ENCODE data around the gene MYT1.
A peak's percentile ranks its signal among the peaks of the same experiment; 100 is the strongest.

Gene MYT1

DNA sequence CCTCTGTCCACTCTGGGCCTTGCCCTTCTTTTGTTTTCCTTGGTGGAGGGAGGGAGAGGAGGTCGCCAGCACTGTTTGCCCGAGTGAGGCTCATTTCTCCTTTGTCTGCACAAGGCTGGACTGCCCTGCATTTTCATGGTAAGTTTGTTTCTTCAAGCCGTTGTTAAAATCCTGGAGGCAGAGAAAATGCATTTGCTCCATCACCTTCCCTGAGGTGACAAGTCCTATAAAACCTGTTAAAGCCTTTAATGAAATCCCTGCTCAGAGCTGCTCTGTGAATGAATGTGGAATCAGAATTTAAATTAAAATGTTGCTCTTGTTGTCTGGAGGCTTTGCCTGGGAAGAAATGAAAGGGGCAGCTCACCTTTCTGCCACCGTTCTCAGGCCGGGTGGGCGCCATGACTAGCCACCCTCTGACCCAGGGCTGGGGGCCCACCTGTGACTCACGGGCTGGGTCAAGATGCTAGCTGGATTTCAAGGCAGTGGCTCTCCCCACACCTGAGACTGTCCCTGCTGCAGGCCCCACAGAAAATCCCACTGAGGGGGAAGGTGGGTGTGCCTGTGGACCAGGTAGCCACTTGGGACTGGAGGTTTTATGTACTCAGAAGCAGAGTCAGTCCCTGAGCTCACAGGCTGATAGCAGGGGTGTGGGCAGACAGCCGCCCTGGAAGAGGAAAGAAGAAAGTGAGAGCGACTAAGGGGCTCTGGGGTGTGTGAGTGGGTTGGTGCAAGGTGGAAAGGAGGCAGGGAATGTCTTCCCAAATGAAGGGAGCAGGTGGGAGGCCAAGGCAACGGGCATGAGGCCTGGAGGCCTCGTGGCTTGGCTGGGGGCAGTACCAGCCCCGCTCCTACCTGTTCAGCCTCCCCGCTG is 24.0 kb upstream of the MYT1 start:
- TF ChIP-seq CTCF (IDR thresholded peaks at IDR 0.05; ENCODE audit: insufficient read depth, low read depth, low read length, missing control alignments), result no peak
- no peak overlapping the region for H3K4me3 ChIP-seq (ENCODE audit: low read length)
- no peak for DNase-seq (ENCODE audit: low read depth)

DNA sequence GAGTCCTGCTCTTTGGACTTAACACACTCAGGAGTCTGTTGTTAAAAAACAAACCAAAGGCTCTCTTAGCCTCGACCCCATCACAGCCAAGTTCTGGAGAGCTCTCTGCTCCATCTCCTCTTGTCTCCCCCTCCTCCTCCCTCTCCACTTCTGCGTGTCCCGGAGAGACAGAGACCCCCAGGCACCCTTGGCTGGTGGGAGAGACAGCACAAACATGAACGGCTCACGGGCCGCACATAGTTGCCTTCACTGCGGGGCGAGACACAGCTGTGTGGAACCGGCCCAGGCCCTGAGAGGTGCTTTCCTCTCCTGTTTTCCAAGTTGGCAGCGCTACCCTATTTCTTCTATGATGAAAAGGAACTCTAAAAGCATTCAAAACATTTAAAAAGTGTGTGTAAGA is 23.3 kb upstream of the MYT1 start:
- no peak overlapping the region for H3K4me3 ChIP-seq (ENCODE audit: low read length)
- no peak for TF ChIP-seq CTCF (IDR thresholded peaks at IDR 0.05; ENCODE audit: insufficient read depth, low read depth, low read length, missing control alignments)
- DNase-seq (ENCODE audit: low read depth), result no peak

DNA sequence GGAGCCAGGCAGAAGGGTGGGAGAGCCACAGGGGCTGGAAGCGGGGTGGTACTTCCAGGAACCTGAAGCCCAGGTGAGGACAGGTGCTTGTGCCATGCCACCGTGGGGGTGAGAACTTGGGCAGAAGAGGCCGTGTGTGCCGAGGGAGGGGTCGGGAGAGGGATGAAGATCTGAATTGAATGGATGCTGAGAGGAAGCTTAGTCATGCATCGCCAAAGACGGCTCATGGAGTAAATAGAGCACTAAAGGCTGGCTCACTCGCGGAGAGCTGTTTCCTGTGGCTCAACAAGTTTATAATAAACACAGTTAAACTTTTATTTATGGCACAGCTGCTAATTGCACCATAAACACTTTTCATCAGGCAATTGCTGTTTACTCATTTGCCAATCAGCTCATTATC is 21.7 kb upstream of the MYT1 start:
- DNase-seq (ENCODE audit: low read depth), result no peak
- H3K4me3 ChIP-seq (ENCODE audit: low read length), result no peak overlapping the region
- TF ChIP-seq CTCF (IDR thresholded peaks at IDR 0.05; ENCODE audit: insufficient read depth, low read depth, low read length, missing control alignments), result no peak

DNA sequence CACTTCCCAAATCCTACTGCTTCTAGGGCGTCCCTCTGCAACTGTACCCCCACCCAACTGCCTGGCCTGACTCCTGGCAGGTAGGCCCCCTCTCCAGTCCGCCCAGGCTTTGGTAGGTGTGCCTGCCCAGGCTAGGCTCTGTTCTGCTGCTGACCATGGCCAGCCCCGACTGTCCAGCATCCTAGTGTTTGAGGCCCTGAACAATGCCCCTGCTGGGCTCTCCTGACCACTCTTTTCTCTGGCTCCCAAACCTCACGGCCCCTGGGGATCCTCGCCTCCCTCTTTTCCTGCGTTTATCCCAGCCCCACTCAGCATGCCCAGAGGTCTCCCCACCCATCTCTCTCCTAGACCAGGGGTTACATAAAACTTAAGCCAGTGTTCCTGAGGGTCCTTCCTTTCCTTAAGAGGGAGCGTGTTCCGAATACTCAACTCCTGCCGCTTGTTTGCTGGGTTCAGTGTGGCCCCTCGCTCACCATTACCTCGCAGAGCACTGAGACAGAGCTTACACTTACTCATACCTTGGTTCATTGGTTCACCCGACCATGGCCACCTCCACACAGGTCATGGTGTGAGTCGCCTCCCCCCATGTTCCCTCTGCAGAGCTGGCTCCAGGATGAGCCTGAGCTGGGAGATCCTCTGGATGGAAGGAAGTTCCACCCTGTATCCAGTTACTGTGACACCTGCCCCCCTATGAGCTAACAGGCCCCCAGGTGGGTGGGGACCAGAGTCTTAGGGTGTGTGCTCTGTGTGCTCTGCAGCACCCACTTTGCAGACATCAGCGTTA is 21.0 kb upstream of the MYT1 start:
- DNase-seq (ENCODE audit: low read depth), result no peak
- no peak overlapping the region for H3K4me3 ChIP-seq (ENCODE audit: low read length)

GRCh38 chr20:64144144-64144912 is 19.9 kb upstream of the MYT1 start:
- H3K4me3 ChIP-seq (ENCODE audit: low read length), result no peak overlapping the region
- TF ChIP-seq CTCF (IDR thresholded peaks at IDR 0.05; ENCODE audit: insufficient read depth, low read depth, low read length, missing control alignments), result no peak
- no peak for DNase-seq (ENCODE audit: low read depth)

More for the DNA sequence above, 21.0 kb upstream of the MYT1 start:
- no peak for TF ChIP-seq CTCF (IDR thresholded peaks at IDR 0.05; ENCODE audit: insufficient read depth, low read depth, low read length, missing control alignments)

DNA sequence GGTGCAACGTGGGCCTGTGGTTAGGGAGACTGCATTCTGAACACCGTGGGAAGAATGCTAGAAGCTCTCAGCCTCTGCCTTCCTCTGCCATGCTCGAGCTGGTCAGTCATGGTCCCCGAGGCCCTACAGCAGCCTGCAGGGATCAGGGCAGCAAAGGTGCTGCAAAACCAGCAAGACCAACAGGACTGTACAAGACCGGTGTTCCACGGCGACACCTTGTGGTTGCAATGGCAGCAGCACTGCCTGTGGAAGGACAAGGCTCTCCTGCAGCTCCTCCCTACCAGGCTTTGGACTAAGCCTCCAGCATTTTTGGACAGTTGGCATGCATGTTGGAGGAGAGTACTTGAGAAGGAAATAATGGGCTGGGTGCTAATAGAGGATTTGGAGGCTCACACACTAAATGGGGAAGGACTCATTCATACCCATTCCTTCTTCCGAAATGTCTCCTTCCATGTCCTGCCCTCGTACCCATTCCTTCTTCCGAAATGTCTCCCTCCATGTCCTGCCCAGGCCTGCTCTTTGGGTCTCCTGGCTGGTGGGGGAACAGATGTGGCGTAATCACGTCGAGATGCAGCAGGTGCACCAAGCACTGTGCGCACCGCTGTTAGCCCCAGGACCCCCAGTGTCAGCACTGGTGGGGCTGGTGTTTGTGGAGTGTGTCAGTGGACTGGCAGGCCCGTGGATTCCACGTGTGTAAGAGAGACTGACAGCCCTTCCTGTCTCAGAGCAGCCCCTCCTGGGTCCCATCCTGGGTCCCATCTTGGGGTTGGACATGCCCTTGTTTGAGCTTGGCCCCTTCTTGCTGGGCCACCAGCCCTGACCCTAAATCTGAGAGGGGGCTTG is 18.6 kb upstream of the MYT1 start:
- DNase-seq (ENCODE audit: low read depth), result no peak
- TF ChIP-seq CTCF (IDR thresholded peaks at IDR 0.05; ENCODE audit: insufficient read depth, low read depth, low read length, missing control alignments), result peak; percentile 15

More for the DNA sequence above, 18.6 kb upstream of the MYT1 start:
- no peak overlapping the region for H3K4me3 ChIP-seq (ENCODE audit: low read length)
